Activated CD4-positive, alpha-beta T cell treated with anti-CD3 and anti-CD28 coated beads, Interleukin-2, amount 50 U/mL, for 16 hours (primary cell): ENCODE data around the gene HSPH1.

Experiments used
- DNase-seq: peaks from one replicate; pipeline ENCODE4 v3.0.0-alpha.2; 2020

HSPH1 gene

DNA sequence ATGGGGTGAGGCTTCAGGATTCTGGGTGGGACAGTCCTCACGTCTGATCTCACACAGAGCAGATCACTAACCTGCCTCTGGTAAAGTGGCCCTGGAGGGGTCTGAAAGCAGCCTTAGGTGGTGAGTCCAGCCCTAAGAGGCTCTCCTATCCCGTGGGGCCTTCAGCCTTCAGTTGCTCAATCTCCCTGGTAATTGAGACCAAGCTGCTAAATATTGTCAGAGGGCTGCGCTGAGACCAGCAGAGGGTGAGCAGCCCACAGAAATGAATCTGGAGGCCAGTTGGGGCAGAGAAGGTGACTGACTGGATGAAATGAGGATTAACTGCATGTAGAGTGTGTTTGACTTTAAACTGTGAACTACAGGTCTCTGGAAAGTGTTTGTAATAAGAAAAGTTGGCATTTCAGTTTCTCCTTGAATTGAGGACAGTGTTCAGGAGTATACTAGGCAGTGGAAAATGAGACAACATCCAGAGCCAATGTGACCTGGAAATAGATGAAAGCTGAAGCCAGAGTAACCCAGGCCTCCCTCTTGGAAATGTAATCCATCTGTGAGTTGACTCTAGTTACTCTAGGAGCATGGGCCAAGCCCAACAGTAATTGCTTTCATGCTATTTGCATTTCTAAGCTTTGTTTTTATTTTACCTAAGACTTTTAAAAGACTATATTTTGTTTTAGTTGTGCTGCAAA is 14.3 kb upstream of the HSPH1 start:
- no peak for DNase-seq

DNA sequence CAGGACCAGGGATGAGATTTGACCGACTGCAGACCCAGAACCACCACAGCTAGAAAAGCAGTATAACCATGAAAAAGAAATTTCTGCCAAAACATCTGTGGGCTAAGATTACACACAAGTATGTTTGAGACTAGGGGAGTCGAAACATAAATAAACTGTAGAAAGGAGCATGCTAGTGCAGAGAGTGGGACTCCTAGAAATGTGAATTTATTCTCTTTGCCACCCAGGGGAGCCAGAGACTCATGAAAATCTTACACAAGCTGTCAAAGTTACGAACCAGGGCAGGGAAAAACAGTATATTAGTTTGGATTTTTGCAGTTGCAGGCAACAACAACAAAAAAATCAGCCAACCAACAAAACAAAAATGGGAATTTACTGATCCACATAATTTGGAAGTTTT is 12.3 kb upstream of the HSPH1 start:
- DNase-seq: no peak

DNA sequence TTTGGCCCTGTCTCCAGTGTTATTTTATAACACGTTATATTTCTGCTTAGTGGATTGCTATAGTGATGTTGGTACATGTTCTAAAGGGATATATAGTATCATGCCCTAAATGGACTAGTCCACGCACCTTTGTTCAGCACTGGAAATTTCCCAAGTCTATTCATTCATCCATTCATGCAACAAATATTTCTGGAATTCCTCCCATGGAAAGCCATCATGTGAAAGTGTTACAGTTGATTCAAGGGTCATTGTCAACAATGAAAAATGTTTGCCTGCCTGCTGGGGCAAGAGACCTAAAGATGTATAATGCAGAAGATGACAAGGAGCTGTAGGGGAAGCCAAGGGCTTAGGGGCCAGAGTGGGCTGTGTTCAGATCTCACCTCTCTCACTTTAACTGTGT is 10.8 kb upstream of the HSPH1 start:
- DNase-seq: no peak

DNA sequence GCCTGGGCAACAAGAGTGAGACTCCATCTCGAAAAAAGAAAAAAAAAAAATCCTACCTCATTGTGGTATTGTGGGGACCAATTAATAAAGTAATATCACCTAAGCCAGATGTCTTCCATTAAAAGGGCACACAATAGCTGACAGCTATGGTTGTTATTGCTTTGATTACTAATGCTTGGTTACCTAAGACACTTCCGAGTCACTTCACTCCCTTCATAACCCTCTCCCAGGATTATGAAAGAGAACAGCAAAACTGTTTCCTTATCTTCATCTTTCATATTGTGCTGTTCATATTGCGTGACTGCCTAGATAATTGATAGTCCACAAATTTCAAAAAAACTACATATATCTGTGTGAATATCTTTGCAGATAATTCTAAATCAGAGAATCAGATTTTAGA is 10.3 kb upstream of the HSPH1 start:
- DNase-seq: no peak

DNA sequence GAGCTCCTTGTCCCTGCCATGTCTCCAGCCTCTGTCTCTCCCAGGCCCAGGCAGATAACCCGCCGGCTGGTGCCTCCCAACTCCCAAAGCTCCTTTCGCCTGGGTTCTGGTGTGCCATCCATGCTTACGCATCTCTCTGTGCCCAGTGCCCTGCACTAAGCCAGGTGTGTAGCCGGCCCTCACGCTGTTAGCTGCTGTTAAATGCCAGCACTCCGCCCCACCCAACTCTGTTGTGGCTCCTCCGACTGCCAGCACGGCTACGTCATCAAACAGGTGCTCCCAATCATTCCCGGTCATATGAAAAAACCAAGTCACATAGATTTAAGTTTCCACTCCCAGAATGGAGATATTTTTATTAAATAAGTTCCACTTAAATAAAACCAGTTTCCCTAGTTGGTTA is 7.0 kb upstream of the HSPH1 start:
- no peak for DNase-seq

DNA sequence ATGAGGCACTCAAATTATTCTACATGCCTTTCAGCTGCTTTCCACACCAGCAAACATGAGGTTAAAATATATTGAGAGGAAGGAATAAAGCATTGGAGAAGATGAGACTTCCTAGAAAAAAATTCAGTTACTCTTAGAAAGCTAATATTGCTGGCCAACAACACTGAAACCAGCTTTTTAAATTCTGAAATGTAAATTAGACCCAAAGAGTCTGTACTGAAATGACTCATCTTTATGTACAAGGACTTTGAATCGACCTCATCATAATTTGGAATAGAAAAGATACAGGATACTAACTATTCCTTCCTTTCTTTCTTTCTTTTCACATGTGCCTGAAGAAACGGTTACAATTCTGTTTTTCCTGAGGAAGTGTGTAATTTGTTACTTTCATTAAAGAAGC is 6.5 kb upstream of the HSPH1 start:
- DNase-seq: no peak

DNA sequence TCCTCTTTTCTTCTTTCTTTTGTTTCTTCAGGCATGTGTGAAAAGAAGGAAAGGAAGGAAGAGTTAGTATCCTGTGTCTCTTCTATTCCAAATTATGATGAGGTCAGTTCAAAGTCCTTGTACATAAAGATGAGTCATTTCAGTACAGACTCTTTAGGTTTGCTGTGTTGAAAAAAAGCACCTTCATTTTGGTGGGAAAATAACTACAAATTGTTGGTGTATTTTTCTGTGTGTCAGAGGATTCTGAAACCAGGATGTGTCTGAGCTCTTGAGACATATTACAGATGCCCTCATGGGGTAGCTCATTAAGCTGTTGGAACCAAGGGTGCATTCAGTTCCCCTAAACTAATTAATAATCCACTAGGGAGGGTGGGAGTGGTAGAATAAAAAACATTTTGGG is 5.8 kb upstream of the HSPH1 start:
- DNase-seq: peak; percentile 33

DNA sequence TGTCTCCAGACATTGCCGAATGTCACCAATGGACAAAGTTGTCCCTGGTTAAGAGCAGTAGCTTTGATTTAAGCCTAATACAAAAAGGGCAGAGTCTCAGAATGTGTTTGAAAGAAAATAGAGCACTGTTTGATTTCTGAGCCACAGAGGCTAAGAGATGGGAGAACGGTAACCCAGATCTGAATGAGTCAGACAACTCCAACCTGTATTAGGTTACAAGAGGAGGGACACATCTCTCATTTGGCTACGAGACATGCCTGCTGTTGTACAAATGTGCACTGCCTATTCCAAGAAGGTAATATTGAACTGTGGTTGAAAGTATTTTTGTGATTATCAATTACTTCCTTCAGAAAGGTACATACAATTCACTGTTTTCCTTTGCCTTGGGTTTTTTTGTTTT is 4.9 kb upstream of the HSPH1 start:
- DNase-seq: no peak

DNA sequence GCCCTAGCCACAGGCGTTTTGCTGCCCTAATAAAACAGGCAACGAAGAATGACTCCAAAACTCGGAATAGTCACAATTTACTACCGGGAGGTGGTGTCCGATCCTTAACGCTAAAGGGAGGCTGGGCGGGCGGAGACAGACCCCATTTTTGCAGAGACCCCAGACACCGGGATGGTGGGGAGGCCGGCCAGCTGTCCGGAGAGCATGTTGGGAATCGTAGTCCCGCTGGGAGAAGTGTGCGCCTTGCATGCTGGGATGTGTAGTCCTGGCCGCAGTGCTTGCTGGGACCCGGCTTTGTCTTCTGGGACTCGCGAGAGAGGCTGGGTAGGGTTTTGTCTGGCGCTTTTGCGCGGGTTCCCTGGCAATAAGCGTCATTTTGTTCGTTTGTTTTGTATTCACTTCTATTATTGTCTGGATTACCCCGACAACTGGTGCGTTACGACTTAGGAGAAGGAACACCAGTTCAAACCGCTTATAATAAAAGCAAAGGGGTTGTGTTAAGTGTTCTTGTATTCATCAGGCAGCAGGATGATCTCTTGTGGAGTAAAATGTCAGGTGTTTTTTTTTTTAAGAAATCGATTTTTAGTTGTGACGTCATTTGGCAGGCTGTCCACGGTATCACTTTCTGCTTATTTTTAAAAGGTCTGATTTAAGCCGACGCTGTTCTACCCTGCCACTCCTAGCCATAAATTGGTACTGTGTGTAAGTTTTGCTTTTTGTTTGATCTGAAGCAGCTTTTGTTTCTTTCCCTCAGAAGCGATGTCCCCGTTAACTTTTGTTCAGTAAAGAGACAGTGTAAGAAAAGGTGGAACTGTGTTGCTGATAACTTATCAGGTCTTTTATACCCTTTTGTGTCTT is 676 bp upstream of the HSPH1 start:
- DNase-seq: peak; percentile 98

DNA sequence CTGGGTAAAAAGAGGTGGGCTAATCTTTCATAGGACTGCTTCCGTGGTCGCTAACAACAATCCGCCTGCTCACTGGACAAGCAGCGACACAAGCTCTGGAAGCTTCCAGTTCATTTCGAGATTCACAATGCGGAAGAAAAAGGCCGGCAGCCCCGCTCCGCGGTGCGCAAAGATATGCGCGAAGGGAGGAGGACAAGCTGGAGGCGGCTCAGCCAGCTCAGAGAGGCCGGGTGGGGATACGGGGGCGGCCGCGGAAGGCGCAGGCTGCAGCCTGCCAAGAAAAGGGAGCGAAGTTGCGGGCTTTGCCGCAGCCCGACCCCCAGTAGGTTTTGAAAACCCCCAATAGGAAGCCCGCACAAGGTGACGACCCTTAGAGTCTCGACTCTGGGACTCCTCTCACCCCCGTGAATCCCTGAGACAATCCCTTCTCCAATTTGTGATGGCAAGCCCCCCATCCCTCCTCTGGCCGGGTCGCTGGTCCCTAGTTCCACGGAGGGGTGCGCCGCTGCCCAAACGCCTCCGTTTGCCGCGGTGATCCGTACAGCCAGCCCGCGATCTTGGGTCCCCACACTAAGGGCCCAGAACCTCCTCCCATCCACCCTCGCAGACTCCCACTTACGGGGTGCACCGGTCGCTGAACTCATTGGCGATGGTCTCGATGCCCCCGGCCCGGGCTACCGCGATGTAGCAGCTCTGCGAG is 697 bp downstream of the HSPH1 start:
- peak; percentile 76 for DNase-seq

DNA sequence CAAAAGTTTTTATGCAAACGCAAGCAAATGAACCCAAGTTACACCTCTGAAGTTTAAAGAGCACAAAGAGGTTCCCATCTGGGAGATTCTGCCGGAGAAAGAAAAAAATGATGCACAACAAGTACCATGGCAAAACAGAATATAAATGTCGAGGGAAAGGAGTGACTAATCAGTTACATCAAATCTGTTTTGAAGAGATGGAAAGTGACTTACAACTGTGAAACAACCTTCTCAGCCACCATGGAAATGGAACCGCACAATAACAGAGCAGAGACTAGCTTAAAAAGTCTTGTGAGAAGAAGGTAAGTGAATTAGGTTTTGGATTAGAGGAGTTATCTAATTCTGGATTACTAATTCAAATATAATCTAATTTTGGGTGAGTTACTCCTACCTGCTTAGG is 2.4 kb downstream of the HSPH1 start:
- DNase-seq: peak; percentile 41

DNA sequence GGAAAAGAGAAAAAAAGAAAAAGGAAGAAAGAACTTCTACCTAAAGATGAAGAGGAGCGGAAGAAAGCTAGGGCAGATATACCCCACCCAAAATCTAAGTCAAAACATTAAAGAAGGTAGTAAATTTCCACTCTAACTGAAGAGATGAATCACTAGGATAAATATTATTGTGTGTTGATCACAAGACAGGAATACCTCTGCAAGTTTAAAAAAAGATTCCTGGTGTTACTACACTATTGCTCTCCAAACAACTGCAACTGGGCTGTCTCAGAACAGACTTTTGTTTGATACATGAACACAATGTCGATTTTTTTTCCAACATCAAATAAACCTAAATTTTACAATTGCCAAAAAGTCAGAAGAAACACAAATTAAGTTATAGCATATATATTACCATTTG is 6.8 kb downstream of the HSPH1 start:
- DNase-seq: no peak

DNA sequence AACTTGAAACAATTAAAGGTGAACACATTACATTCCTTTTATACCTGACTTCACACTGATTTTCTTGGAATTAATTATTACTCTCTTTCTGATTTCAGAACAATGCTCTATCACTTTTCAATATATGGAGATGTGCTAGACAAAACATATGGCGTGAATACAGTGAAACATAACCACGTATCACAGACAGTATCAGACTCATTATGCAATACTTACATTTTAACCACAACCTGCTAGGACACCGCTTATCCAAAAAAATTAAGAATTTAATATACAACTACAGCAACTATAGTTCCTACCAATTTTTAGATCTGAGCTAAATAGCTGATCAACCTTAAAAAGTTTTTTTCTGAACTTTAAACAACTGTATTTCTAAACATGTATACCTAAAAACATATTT is 9.9 kb downstream of the HSPH1 start:
- DNase-seq: no peak

DNA sequence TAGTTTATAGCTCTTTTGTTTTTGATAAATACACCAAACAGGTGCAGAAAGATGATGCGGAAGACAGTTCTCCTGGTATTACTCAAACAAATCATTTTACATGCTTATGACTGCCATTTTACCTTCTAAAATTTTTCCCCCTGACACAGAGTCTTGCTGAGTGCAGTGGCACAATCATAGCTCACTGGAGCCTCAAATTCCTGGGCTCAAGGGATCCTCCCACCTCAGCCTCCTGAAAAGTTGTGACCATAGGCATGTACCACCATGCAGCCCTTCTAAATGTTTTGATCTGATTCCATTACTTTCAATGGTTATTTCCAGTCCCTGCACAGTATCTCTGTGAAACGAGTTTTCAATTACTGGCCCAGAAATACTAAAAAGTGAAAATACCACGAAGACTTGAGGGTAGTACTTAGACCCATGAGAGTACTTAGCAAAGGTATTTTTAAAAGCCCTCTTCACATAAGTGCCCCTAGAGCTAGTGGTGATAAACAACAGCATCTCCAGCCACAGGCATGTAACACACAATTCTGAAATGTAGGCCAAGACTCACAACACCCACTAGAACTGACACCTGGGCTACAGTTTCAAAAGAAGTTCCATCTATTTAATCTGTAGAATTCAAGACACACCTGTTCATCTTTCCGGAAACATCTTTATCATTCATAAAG is 11.3 kb downstream of the HSPH1 start:
- no peak for DNase-seq

DNA sequence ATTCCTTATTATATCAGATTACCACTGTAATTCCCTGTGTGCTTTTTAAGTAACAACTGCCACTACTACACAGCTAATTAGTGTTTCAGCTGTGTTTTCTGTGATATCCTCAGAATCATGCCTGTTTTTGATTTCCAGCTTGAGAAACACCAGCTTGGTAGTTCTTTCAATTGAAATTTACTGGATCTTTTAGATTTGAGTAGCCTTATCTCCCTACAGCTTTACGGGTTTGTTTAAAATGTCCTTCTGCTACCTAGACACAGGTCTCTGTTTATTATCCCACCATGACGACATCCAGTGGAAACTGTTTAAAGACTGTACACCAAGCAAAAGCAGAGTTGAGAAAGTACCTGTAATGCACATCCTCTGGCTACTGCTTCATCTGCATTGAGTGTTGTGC is 12.1 kb downstream of the HSPH1 start:
- DNase-seq: no peak

DNA sequence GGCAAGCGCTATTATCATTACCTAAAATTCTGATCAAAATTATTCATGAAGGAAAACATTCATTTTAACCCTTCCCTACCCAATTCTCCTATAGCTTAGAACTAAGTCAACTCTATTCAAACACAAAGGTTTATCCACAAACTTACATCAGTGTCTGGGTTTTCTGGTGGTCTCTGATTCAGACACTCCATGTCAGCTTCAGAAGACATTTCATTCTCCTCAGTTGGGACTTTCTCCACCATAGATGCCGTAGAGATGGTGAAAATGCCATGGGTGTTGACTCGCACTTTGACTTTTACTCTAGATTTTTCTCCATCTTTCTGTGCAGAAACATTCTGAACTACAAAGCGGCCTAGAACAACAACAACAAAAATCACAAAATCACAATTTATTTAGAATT is 16.3 kb downstream of the HSPH1 start:
- DNase-seq: no peak

DNA sequence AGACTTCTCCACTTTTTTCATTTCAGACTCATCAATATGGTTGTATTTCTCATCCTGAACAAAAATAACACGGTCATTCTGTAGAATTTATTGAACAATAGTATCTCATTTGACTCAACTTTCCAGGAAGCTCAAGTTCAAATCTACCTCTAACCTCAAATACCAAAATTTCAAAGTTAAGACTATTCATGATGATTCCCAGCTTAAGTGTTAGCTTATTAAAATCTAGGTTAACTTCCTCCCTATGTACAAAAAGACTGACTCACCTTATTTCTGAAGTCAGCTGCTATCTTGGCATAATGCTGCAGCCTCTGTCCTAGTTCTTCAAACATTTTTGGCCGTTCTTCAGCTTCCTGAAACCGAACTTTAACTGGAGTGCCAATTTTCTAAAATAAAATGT is 23.2 kb downstream of the HSPH1 start:
- DNase-seq: no peak

DNA sequence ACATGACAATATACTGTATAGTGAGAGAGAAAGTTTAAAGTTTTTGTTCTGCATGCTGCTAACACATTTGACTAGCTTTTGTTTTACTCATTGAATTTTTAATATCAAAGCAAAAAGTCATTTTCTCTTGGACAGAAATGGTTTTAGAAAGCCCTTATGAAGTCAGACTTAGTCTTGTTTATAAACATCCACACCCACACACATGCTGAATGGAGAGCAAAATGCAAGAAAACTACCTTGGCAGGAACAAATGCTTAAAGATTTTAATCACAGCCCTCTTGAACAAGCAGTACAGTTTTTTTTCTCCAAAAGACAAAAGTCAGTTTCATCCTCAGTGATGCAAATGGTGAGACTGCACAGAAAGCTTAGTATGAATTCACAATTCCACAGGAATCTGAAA is 25.0 kb downstream of the HSPH1 start:
- no peak for DNase-seq

DNA sequence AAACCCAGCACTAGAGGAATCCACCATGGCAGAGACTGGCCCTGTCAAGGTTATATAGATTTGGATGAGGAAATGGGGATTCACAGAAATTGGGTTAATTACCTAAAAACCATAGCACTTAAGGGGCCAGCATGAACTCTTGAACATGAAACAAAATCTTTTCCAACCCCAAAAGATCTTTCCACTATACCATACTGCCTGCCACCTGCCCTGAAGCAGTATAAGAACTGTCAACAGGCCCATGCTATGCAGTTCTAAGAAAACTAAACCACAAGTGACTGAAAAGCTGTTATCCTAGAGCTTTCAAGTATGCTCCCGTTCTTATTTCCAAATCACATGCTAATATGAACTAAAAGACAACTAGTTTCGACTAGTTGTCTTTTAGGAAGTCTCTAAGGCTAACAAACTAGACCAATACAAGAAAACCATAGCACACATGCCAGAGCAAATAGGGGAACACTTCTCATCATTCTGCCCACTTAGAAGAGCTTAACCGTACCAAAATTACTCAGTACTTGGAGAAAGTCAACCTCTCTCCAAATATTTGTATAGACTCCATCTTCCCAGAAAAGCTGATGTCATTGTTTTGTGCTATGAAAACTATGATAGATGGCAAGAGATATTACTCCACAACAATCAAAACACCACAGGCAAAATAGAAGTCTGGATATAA is 27.5 kb downstream of the HSPH1 start:
- DNase-seq: peak; percentile 49

DNA sequence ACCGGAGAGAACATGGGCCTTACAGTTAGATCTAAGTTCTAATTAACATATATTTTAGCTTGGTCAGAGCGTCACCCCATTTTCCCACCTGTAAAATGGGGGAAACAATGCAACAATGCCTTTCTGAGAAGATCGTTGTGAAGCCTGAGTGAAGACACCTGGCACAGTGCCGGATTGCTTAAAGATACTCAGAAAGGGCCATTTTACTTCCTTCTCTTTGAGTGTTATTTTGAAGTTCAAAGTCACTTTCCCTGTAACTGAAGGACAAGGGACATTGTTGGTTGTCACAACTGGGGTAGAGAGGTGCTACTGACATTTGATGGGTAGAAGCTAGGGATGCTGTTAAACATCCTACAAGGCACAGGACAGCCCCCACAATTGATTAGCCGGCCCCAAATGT is 28.1 kb downstream of the HSPH1 start:
- DNase-seq: no peak

DNA sequence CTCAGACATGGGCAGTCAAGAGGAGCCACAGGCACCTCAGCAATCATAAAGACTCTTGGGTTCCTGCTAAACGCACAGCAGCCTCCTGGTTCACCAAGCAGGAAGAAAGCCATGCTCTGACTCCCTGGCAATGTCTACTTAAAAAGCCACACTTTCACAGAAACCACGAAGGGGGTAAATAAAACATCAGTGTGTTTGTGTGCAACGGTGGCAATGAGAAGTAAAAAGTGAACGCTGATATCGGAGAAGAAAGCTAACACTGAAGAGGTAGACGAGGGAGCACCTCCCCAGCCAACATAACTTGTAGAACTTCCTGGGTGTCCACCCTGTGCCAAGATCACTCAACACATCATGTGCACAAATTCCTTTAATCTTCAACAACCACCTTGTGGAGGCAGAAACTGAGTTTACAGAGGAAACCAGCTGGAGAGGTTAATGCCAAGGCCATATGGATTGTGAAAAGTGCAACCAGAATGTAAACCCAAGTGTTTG is 30.2 kb downstream of the HSPH1 start:
- DNase-seq: no peak

DNA sequence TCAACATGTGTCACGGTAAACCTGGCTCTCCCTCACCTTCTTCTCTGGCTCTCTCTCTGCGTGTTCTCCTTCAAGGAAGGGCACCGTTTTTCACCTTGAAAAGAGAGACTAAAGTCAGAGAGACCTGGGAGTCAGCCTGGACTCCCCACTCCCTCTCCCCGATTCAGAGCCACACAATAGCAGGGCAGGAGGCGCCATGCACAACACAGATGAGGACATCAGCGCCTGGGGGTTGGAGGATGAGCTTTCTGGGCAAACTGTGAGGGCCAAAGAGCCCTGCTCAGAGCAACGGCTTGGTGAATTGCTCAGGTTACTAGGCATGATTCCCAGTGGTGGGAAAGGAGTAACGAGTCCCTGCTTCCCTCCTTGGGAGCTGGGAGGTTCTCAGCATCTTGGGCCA is 32.3 kb downstream of the HSPH1 start:
- no peak for DNase-seq

DNA sequence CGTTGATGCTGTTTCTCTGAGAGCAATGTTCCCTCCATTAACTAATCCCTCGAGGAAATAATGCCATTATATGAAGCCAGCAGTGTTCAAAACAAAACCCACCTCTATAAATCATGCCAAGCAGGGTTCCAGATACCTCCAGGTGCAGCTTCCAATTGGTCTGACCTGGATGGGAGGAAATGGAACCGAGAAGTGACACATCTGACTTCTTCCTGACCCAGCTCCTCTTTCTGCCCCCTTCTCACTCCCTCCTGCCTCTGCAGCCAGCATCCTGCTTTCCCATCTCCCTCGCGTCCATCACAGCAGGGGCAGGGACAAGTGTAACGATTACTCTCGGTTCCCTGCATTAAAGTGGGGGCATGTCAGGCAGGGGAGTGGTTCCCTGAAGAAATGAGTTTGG is 37.5 kb downstream of the HSPH1 start:
- DNase-seq: no peak
